Measurements from ENCODE around the gene RBMS3.

DNA sequence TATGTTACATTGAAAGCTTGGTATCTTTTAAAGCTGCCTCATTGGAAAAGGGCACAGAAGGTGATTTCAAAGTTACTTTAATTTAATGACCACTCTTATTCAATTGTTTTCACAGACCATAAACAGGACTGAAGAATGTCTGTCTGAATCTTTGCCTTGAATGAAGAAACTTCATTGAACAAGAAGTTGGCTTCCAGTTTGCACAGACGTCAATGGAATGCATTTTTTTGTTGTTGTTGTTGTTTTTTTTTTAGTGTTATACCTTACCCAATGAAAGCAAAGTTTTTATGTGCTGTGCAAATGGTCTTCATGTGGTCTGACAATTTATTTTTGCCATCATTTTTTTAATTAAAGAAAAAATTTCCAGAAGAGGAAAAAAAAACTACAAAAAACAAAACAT is 722.9 kb downstream of the RBMS3 start:
- TF ChIP-seq EZH2phosphoT487 (IDR thresholded peaks at IDR 0.05; ENCODE audit: low read depth, severe bottlenecking, unreplicated experiment) (no peak), CTCF (IDR thresholded peaks at IDR 0.05; ENCODE audit: poor library complexity) (no peak), EZH2 (IDR thresholded peaks at IDR 0.05; ENCODE audit: borderline replicate concordance) (no peak)

Data from hepatocyte (in vitro differentiated cells).